Myocyte (in vitro differentiated cells): ENCODE results near the gene STEAP3. TPM values are rescaled to one million over a fixed set of nuclear protein-coding genes. Genes with fewer than 3 reads are reported as not detected.

Source experiments
- DNase-seq: peaks from one replicate; pipeline ENCODE4 v3.0.0-alpha.2; 2012; ENCODE audit warnings: low read depth
- total RNA-seq: library from RNA; depleted of rRNA; stranded (reverse); fragments of >200 nt; gene quantifications from 2 replicates; pipeline ENCODE4 v1.2.3, GENCODE V29; 2014

Gene STEAP3
- total RNA-seq, 1 donor from 2014 or later, result 60.7 TPM

- peak; percentile 51 for DNase-seq
Measured at GRCh38 chr2:119290859-119291587, 67.4 kb downstream of the STEAP3 start.

DNA sequence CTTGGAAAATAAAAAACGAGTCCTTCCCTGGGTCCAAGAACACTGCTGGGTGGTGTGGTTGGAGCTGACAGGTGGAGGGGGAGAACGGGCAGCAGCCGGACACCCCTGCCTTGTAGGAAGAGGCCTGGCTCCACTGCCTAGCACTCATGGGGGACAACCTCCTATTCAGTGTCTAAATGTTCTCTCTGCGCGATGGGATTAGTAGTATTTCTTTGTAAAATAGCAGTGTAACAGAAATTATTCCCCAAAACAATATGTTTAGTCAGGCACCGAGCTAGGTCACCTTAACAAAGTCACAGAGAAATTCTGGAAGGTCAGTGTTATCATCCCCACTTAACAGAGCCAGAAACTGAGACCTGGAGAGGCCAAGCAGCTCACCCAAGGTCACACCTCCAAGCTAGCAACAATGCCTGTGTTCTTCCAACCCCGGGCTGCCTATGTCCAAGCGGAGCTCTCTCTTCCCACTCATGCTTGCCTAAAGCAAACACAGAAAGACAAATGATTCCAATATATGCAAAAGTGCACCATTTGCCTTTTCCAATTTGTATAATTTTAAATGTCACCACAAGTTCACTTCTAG, 68.0 kb downstream of the STEAP3 start:
- no peak for DNase-seq

DNA sequence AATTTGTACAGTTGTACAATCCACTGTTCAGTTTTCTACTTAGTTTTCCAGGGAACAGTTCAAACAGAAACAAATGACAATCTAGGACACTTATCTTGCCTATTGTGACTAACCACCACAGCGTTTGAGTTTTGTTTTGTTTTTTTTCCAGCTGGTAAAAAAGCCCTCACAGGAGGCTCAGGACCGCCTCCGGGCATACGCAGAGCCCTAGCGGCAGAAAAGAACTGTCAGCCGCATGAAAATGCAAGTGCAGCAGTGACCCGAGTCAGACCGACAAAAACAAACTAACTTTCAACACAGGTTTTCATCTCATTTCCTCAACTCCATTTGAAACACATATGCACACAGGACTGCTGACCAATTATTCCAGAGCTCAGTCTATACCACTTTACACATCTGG, 68.6 kb downstream of the STEAP3 start:
- no peak for DNase-seq

- DNase-seq, result no peak
Measured at GRCh38 chr2:119293254-119293653, 69.6 kb downstream of the STEAP3 start.

DNA sequence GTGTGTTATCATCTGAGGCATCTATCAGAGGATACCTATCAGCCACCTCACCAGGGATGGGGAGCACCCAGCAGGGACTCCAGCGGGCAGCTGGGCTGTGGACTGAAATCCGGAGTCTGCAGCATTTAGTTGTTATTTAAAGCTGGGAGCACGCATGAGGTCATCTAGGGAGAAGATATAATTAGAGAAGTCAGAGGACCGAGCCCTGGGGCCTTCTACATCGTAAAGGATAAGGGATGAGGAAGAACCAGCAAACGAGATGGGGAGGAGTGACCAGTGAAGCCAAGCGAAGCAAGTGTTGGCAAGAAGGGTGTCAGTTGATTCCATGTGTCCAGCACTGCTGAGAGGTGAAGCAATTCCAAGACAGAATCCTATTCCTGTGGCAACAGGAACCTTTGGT, 70.3 kb downstream of the STEAP3 start:
- no peak for DNase-seq

GRCh38 chr2:119294671-119295070, 71.0 kb downstream of the STEAP3 start:
- DNase-seq, result no peak

- no peak for DNase-seq
Measured at GRCh38 chr2:119295688-119296375, 72.2 kb downstream of the STEAP3 start.

- peak; percentile 35 for DNase-seq
Measured at GRCh38 chr2:119301413-119301812, 77.8 kb downstream of the STEAP3 start.

GRCh38 chr2:119304847-119305246, 81.2 kb downstream of the STEAP3 start:
- no peak for DNase-seq

GRCh38 chr2:119305497-119306195, 82.0 kb downstream of the STEAP3 start:
- no peak for DNase-seq

DNA sequence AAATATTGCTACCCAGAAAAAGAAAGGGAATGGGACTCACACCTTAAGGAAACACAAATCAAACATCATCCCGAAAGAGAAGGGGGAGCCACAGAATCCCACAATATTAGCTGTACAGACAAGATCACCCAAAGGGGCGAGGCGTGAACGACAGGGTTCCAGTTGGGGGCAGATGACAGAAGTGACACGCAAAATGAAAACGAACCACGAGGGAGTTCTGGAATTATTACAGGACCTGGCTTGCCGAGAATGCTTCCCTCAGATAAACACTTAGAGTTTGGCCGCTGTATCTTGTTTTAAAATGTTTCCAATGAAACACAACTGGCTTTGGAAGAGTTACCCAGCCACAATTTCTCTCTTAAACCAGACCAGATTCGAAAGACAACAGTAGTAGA, 82.6 kb downstream of the STEAP3 start:
- DNase-seq, result no peak

DNA sequence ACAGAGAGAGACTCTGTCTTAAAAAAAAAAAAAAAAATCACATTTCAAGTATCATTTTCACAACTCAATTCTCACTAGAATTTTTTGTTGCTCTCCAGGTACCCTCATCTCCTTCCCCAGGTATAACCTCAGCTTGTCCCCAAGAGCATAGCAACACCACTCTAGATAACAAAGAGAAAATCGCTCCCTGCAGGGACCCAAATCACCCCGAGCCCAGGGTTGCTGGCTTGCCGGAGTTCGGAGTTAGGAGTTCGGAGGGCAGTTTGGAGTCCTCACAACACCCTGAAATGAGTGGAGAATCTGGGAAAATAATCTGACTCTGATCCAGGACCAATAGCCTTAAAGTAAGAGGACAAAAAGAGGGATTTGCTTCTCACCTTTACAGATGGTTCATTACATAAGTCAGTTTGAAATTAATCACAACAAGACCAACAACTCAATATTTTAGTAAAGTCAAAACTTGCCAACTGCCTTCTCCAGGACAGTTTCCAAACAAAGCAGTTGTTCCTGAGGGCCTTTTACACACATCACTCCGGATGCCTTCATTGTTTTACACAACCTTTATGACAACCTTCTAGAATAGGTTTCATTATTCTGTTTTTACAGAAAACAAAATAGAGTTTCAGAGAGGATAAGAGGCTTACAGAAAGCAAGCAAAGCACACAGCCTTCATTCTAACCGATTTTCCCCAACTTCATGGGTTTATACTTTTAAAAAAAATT, 83.9 kb downstream of the STEAP3 start:
- DNase-seq, result no peak

GRCh38 chr2:119308793-119309330, 85.2 kb downstream of the STEAP3 start:
- DNase-seq, result peak; percentile 18

DNA sequence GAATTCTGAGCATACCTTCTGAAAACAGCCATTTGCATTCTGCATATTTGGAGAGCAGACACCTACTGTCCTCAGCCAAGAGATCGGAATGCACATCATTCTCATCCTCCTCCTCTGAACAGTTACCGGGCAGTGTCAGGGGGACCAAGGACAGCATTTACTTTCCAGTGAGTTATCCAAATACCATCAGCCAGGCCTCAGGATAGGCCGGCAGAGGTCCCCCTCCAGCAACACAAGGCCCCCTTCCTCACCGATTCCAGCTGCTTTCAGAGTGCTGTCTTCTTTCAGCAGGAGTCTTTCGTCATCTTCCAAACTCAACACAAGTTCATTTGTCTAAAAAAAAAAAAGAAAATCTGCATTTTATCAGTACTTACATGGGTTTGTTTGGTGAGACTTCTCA, 87.7 kb downstream of the STEAP3 start:
- peak; percentile 11 for DNase-seq

DNA sequence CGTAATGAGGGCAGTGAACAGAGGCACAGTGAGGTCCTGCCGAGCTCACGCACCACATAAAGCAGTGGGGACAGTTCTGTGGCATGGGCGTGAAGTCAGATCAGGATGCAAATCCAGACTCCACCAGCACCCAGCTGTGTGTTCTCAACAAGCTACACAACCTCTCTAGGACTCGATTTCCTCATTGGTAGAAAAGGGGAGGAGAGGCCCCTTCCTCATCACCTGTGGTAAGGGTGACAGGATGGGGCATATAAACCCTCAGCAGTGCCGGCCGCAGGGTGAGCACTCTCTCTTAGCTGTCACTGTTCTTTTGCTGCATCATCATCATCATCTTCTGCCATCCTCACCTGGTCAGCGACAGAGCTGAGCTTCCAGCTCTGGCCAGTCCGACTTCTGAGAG, 88.2 kb downstream of the STEAP3 start:
- DNase-seq, result no peak

Other genes with a start within 250 kb of the STEAP3 start
- 0.27 and 0.68 TPM in 2 replicates for gene C1QL2, start 65.1 kb upstream of the STEAP3 start, total RNA-seq
- gene C2orf76, start 143.0 kb downstream of the STEAP3 start, total RNA-seq, result 10.9 and 15.8 TPM in 2 replicates
- gene DBI, start 143.1 kb downstream of the STEAP3 start, total RNA-seq, result 172 and 293 TPM in 2 replicates
- not detected in 2 replicates for gene TMEM37, start 208.0 kb downstream of the STEAP3 start, total RNA-seq